ENCODE measurements around the gene LY6G6C. TPM values are rescaled to one million over a fixed set of nuclear protein-coding genes. Genes with fewer than 3 reads are reported as not detected.

Gene LY6G6C
- total and polyA plus RNA-seq, 2 of the 13 experiments (the other 11 are each of a cell fraction or from before 2014, with no cell fraction given): 0.15 TPM; not detected in 1

DNA sequence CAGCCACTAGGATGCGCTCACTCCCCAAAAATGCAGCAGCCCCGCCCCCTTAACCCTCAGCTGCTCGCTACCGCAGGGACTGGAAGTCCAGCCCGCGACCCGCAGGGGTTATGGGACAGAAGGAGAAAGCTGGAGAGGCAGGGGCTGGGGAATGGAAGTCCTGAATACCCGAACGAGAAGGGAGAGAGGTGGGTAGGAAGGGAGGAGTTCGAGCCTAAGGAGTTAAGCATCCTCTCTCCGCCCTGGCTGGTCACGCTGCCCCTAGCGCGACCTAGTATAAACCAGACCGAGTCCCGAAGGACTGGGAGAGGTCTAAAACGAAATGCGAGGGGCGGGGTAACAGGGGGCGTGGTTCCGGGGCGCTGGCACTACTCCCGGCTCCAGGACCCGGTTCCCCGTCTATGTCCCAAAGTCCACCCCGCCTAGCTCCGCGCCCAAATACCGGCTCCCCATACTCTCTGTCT is 8.0 kb upstream of the LY6G6C start (continued):
- TF ChIP-seq, protein P1, sequence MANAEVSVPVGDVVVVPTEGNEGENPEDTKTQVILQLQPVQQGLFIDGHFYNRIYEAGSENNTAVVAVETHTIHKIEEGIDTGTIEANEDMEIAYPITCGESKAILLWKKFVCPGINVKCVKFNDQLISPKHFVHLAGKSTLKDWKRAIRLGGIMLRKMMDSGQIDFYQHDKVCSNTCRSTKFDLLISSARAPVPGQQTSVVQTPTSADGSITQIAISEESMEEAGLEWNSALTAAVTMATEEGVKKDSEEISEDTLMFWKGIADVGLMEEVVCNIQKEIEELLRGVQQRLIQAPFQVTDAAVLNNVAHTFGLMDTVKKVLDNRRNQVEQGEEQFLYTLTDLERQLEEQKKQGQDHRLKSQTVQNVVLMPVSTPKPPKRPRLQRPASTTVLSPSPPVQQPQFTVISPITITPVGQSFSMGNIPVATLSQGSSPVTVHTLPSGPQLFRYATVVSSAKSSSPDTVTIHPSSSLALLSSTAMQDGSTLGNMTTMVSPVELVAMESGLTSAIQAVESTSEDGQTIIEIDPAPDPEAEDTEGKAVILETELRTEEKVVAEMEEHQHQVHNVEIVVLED (CRISPR knock-in tag; IDR thresholded peaks at IDR 0.05; ENCODE audit: borderline replicate concordance): peak; percentile 64; the same call in 1 of the 2 replicates
- TF ChIP-seq NAIF1 (CRISPR knock-in tag; IDR thresholded peaks at IDR 0.05; ENCODE audit: borderline replicate concordance) (no peak), ZNF335 (CRISPR knock-in tag; IDR thresholded peaks at IDR 0.05) (peak; percentile 97), THYN1 (CRISPR knock-in tag; IDR thresholded peaks at IDR 0.05; ENCODE audit: borderline replicate concordance, low read depth) (no peak; the same call in 1 of the 2 replicates), CAMTA2 (CRISPR knock-in tag; IDR thresholded peaks at IDR 0.05; ENCODE audit: borderline replicate concordance) (0 out of 2 replicates have a peak, but pooled peaks have one; percentile 4), NFIC (IDR thresholded peaks at IDR 0.05; ENCODE audit: low read length) (no peak), CEBPG (CRISPR knock-in tag; IDR thresholded peaks at IDR 0.05) (no peak), ZNF672 (CRISPR knock-in tag; IDR thresholded peaks at IDR 0.05) (no peak), ZMYM4 (CRISPR knock-in tag; IDR thresholded peaks at IDR 0.05) (peak; percentile 32; the same call in 1 of the 2 replicates), NKX3-1 (CRISPR knock-in tag; IDR thresholded peaks at IDR 0.05) (peak; percentile 71; the same call in 1 of the 2 replicates), RELA (CRISPR knock-in tag; IDR thresholded peaks at IDR 0.05) (peak; percentile 65; the same call in 1 of the 2 replicates), RBFOX2 (IDR thresholded peaks at IDR 0.05; ENCODE audit: low read depth, low read length) (no peak), ZSCAN31 (CRISPR knock-in tag; IDR thresholded peaks at IDR 0.05; ENCODE audit: low read depth) (peak; percentile 82), ZNF510 (CRISPR knock-in tag; IDR thresholded peaks at IDR 0.05; ENCODE audit: low read depth) (no peak), ZFP62 (CRISPR knock-in tag; IDR thresholded peaks at IDR 0.05) (no peak)
- TF ChIP-seq, protein P2, sequence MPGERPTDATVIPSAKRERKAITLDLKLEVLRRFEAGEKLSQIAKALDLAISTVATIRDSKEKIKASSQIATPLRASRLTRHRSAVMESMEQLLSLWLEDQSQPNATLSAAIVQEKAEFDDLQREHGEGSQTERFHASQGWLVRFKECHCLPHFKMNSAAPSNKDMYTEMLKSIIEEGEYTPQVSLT (CRISPR knock-in tag; IDR thresholded peaks at IDR 0.05; ENCODE audit: borderline replicate concordance, low read depth): no peak
- TF ChIP-seq, protein P3, sequence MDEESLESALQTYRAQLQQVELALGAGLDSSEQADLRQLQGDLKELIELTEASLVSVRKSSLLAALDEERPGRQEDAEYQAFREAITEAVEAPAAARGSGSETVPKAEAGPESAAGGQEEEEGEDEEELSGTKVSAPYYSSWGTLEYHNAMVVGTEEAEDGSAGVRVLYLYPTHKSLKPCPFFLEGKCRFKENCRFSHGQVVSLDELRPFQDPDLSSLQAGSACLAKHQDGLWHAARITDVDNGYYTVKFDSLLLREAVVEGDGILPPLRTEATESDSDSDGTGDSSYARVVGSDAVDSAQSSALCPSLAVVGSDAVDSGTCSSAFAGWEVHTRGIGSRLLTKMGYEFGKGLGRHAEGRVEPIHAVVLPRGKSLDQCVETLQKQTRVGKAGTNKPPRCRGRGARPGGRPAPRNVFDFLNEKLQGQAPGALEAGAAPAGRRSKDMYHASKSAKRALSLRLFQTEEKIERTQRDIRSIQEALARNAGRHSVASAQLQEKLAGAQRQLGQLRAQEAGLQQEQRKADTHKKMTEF (CRISPR knock-in tag; IDR thresholded peaks at IDR 0.05): peak; percentile 73
- TF ChIP-seq, protein P4, sequence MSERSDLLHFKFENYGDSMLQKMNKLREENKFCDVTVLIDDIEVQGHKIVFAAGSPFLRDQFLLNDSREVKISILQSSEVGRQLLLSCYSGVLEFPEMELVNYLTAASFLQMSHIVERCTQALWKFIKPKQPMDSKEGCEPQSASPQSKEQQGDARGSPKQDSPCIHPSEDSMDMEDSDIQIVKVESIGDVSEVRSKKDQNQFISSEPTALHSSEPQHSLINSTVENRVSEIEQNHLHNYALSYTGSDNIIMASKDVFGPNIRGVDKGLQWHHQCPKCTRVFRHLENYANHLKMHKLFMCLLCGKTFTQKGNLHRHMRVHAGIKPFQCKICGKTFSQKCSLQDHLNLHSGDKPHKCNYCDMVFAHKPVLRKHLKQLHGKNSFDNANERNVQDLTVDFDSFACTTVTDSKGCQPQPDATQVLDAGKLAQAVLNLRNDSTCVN (CRISPR knock-in tag; IDR thresholded peaks at IDR 0.05; ENCODE audit: borderline replicate concordance): peak; percentile 46; the same call in 1 of the 2 replicates
- TF ChIP-seq, protein P5, sequence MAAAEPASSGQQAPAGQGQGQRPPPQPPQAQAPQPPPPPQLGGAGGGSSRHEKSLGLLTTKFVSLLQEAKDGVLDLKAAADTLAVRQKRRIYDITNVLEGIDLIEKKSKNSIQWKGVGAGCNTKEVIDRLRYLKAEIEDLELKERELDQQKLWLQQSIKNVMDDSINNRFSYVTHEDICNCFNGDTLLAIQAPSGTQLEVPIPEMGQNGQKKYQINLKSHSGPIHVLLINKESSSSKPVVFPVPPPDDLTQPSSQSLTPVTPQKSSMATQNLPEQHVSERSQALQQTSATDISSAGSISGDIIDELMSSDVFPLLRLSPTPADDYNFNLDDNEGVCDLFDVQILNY (CRISPR knock-in tag; conservative IDR thresholded peaks at IDR 0.05): no peak
- TF ChIP-seq, protein P6, sequence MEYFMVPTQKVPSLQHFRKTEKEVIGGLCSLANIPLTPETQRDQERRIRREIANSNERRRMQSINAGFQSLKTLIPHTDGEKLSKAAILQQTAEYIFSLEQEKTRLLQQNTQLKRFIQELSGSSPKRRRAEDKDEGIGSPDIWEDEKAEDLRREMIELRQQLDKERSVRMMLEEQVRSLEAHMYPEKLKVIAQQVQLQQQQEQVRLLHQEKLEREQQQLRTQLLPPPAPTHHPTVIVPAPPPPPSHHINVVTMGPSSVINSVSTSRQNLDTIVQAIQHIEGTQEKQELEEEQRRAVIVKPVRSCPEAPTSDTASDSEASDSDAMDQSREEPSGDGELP (IDR thresholded peaks at IDR 0.05; ENCODE audit: borderline replicate concordance, low read depth): peak; percentile 91; the same call in 1 of the 2 replicates
- TF ChIP-seq, protein P7, sequence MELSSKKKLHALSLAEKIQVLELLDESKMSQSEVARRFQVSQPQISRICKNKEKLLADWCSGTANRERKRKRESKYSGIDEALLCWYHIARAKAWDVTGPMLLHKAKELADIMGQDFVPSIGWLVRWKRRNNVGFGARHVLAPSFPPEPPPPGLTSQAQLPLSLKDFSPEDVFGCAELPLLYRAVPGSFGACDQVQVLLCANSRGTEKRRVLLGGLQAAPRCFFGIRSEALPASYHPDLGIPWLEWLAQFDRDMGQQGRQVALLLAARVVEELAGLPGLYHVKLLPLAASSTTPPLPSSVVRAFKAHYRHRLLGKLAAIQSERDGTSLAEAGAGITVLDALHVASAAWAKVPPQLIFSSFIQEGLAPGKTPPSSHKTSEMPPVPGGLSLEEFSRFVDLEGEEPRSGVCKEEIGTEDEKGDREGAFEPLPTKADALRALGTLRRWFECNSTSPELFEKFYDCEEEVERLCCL (CRISPR knock-in tag; IDR thresholded peaks at IDR 0.05; ENCODE audit: borderline replicate concordance): no peak

Data from HepG2 (cell line).